Prostate gland (tissue), 2 donors: Measurements from ENCODE around the gene CDH11.

Experiments used
- POLR2A ChIP-seq: fragments of 450-650 bp; IDR thresholded peaks from one replicate; pipeline ENCODE4 v1.6.1; 2016; ENCODE audit warnings: antibody characterized with exemption, mild to moderate bottlenecking
- TF ChIP-seq, protein P1 (sequence below), 4 experiments: fragments of 200-600 bp in 2 of 4; fragments of 450-650 bp in 2 of 4; sonication (generic) in 2 of 4; IDR thresholded peaks; 1 replicate in 3 of 4; 2 replicates in 1 of 4; pipeline ENCODE4 v1.5.1; 2016 to 2019; ENCODE audit warnings: antibody characterized with exemption in 4 of 4, mild to moderate bottlenecking in 2 of 4, moderate library complexity in 2 of 4

GRCh38 chr16:65069766-65070165 is 52.1 kb downstream of the CDH11 start:
- TF ChIP-seq, protein P1, sequence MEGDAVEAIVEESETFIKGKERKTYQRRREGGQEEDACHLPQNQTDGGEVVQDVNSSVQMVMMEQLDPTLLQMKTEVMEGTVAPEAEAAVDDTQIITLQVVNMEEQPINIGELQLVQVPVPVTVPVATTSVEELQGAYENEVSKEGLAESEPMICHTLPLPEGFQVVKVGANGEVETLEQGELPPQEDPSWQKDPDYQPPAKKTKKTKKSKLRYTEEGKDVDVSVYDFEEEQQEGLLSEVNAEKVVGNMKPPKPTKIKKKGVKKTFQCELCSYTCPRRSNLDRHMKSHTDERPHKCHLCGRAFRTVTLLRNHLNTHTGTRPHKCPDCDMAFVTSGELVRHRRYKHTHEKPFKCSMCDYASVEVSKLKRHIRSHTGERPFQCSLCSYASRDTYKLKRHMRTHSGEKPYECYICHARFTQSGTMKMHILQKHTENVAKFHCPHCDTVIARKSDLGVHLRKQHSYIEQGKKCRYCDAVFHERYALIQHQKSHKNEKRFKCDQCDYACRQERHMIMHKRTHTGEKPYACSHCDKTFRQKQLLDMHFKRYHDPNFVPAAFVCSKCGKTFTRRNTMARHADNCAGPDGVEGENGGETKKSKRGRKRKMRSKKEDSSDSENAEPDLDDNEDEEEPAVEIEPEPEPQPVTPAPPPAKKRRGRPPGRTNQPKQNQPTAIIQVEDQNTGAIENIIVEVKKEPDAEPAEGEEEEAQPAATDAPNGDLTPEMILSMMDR (IDR thresholded peaks at IDR 0.05): no peak
- TF ChIP-seq POLR2A: no peak
